ENCODE measurements around the gene TMC2. TPM values are rescaled to one million over a fixed set of nuclear protein-coding genes. Genes with fewer than 3 reads are reported as not detected.

TMC2 gene
- total and polyA plus RNA-seq, 2 of the 4 experiments (the other 2 are of a cell fraction): not detected

DNA sequence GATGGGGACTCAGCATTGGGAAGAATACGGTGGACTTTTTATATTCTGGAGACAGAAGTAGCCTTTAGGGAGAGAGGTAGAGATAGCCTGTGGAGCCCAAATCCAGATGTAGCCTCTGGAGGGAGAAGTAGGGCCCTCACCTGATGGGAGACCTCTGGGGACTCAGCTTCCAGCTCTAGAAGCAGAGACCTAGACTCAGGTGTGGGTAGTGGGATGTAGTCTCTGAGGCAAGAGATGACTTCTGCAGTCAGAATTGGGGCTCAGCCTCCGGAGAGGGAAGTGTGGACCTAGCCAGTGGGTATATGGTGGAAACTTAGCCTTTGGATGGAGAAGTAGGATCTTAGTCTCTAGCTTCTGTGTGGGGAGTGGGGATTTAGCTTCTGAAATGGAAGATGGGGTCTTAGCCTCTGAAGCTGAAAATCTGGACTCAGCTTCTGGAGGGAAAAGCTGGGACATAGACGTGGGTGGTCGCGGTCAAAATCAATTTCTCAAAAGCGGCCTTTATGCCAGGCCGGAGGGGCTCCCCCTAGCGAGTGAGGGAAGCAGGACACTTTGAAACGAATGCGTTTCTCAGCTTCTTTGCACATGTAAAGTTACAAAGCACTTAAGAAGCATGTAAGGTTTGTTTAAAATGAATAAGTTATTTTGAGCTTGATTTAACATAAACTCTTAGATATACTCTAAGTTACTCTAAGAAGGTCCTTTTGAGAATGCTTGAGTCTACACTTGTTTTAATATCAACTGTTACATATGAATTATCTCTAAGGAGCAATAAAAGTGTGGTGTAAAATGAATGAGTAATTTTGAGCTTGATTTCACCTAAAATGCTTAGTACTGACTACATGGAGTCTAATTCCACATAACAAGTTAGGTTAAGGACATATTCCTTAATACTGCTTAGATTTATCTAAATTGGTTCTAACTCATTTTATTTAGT lies 14.7 kb upstream of the TMC2 start:
- H2AFZ ChIP-seq (replicated peaks; ENCODE audit: low read length, poor library complexity): peak overlapping the region; percentile 62
- DNase-seq (peak; percentile 46), ATAC-seq (ENCODE audit: low read depth) (no peak)
- in situ Hi-C loops (cut with MboI; ENCODE audit: low sequenced_read_pairs) (loop anchor here (25.0 kb wide), 1 partner anchor 316 kb away; the partner anchor contains the start of genes PCED1A and VPS16), intact Hi-C loops (cut with micrococcal nuclease) (no loop called here), dilution Hi-C loops (cut with HindIII; ENCODE audit: low sequenced_read_pairs, unreplicated experiment) (no loop called here)
- H4K5ac ChIP-seq (ENCODE audit: low read depth, low read length): peak overlapping the region; percentile 40; the same call in 1 of the 2 replicates
- no peak overlapping the region for H3K4me2 ChIP-seq (ENCODE audit: low read depth, low read length)
- POLR2A ChIA-PET (ENCODE audit: unreplicated experiment): no interaction called here
- peak overlapping the region; percentile 68 for H2AK9ac ChIP-seq (replicated peaks; ENCODE audit: low read depth, low read length, poor library complexity)
- no TSS peak for BruUV-seq (replicated peaks)
- no peak overlapping the region for H3K56ac ChIP-seq (ENCODE audit: extremely low read depth, insufficient read depth, low read length)
- peaks cover 4 to 26% of the 10 kb centered on the region in 2 experiments; a peak in 3 of 4 replicates for H3K79me1 ChIP-seq (ENCODE audit: low read depth in 1 of 2, low read length in 2 of 2)
- no peaks in the 10 kb centered on the region for H3K9me3 ChIP-seq (ENCODE audit: control insufficient read depth, insufficient read depth, low read length)
- H3K9me1 ChIP-seq (ENCODE audit: insufficient read depth, low read length): peaks cover 20% of the 10 kb centered on the region
- no peak overlapping the region for H2BK15ac ChIP-seq (ENCODE audit: low read depth, low read length)
- H2AK5ac ChIP-seq (ENCODE audit: low read depth, low read length): peak overlapping the region; percentile 57; the same call in 1 of the 2 replicates
- no peak overlapping the region for H2BK5ac ChIP-seq (ENCODE audit: low read depth, low read length, poor library complexity, severe bottlenecking)
- H3K4me1 ChIP-seq (ENCODE audit: control insufficient read depth, insufficient read depth, low read length): peaks cover 7% of the 10 kb centered on the region
- H3K4ac ChIP-seq (ENCODE audit: low read depth, low read length): no peak overlapping the region
- no peaks in the 10 kb centered on the region for H4K20me1 ChIP-seq (ENCODE audit: insufficient read depth, low read length)
- H3K23ac ChIP-seq (ENCODE audit: low read depth, low read length): no peak overlapping the region
- H3K36me3 ChIP-seq (ENCODE audit: control insufficient read depth, insufficient read depth, low read length): no peaks in the 10 kb centered on the region; the same call in 1 of the 2 replicates
- no peak overlapping the region for H4K91ac ChIP-seq (ENCODE audit: insufficient read depth, low read depth, low read length)
- peak overlapping the region in 1 of 2 experiments; percentile 57; a peak in 1 of 4 replicates for H4K8ac ChIP-seq (ENCODE audit: low read depth in 2 of 2, low read length in 2 of 2)
- no peak overlapping the region for H3K9ac ChIP-seq (ENCODE audit: low read depth, low read length)
- CTCF ChIA-PET: interaction anchor here (0.7 to 1.7 kb wide), 6 partner anchors 9 to 51 kb away, joined by 3 to 5 read pairs (median 4); partner anchors contain the start of genes SNRPB and ZNF343
- peak overlapping the region; percentile 52; the same call in 1 of the 2 replicates for H2BK20ac ChIP-seq (ENCODE audit: low read depth, low read length)
- peak overlapping the region; percentile 42; the same call in 1 of the 2 replicates for H2BK120ac ChIP-seq (ENCODE audit: low read depth, low read length)
- 32% methylated on average over 5 of the region's 10 CpGs; no CpG with 5 or more reads in 1 of the 2 experiments for WGBS, 2 experiments (ENCODE audit: extremely low coverage in 2 of 2, insufficient read length in 1 of 2)
- no peak overlapping the region for H3K14ac ChIP-seq (replicated peaks; ENCODE audit: low read depth, low read length)
- TF ChIP-seq, protein P1, sequence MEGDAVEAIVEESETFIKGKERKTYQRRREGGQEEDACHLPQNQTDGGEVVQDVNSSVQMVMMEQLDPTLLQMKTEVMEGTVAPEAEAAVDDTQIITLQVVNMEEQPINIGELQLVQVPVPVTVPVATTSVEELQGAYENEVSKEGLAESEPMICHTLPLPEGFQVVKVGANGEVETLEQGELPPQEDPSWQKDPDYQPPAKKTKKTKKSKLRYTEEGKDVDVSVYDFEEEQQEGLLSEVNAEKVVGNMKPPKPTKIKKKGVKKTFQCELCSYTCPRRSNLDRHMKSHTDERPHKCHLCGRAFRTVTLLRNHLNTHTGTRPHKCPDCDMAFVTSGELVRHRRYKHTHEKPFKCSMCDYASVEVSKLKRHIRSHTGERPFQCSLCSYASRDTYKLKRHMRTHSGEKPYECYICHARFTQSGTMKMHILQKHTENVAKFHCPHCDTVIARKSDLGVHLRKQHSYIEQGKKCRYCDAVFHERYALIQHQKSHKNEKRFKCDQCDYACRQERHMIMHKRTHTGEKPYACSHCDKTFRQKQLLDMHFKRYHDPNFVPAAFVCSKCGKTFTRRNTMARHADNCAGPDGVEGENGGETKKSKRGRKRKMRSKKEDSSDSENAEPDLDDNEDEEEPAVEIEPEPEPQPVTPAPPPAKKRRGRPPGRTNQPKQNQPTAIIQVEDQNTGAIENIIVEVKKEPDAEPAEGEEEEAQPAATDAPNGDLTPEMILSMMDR (conservative IDR thresholded peaks at IDR 0.05; ENCODE audit: low read depth, low read length): peak; percentile 60
- TF ChIP-seq MXI1 (IDR thresholded peaks at IDR 0.05; ENCODE audit: borderline replicate concordance, low read depth, low read length): no peak
- H3K27me3 ChIP-seq (ENCODE audit: control insufficient read depth, insufficient read depth, low read length): no peaks in the 10 kb centered on the region
- H3K4me3 ChIP-seq (ENCODE audit: insufficient read depth, low read depth, low read length): no peak overlapping the region
- no peak overlapping the region for H3K18ac ChIP-seq (ENCODE audit: low read depth, low read length)
- no peak overlapping the region for H3K27ac ChIP-seq (ENCODE audit: insufficient read depth, low read length)
